ENCODE results near the gene IRAK3. TPM values are rescaled to one million over a fixed set of nuclear protein-coding genes. Genes with fewer than 3 reads are reported as not detected.

IRAK3 gene
- total RNA-seq, 1 donor: 21.4 TPM

- no peak for DNase-seq (ENCODE audit: low read depth)
- no peak overlapping the region for H3K4me3 ChIP-seq (ENCODE audit: low read depth, low read length)
- no peak for TF ChIP-seq CTCF (IDR thresholded peaks at IDR 0.05; ENCODE audit: insufficient read depth, low read length)
Measured at GRCh38 chr12:66252771-66253170, 63.8 kb downstream of the IRAK3 start.

- no peak for DNase-seq (ENCODE audit: low read depth)
- H3K4me3 ChIP-seq (ENCODE audit: low read depth, low read length): no peak overlapping the region
- TF ChIP-seq CTCF (IDR thresholded peaks at IDR 0.05; ENCODE audit: insufficient read depth, low read length): no peak
Measured at GRCh38 chr12:66255737-66256136, 66.7 kb downstream of the IRAK3 start.

GRCh38 chr12:66258011-66258410 is 69.0 kb downstream of the IRAK3 start:
- no peak overlapping the region for H3K4me3 ChIP-seq (ENCODE audit: low read depth, low read length)
- DNase-seq (ENCODE audit: low read depth): no peak
- TF ChIP-seq CTCF (IDR thresholded peaks at IDR 0.05; ENCODE audit: insufficient read depth, low read length): no peak

- no peak for TF ChIP-seq CTCF (IDR thresholded peaks at IDR 0.05; ENCODE audit: insufficient read depth, low read length)
- DNase-seq (ENCODE audit: low read depth): no peak
- no peak overlapping the region for H3K4me3 ChIP-seq (ENCODE audit: low read depth, low read length)
Measured at GRCh38 chr12:66262737-66263136, 73.7 kb downstream of the IRAK3 start.

- H3K4me3 ChIP-seq (ENCODE audit: low read depth, low read length): no peak overlapping the region
- no peak for DNase-seq (ENCODE audit: low read depth)
- TF ChIP-seq CTCF (IDR thresholded peaks at IDR 0.05; ENCODE audit: insufficient read depth, low read length): no peak
Measured at GRCh38 chr12:66268562-66268961, 79.5 kb downstream of the IRAK3 start.

GRCh38 chr12:66269142-66269541 is 80.1 kb downstream of the IRAK3 start:
- H3K4me3 ChIP-seq (ENCODE audit: low read depth, low read length): no peak overlapping the region
- no peak for DNase-seq (ENCODE audit: low read depth)
- TF ChIP-seq CTCF (IDR thresholded peaks at IDR 0.05; ENCODE audit: insufficient read depth, low read length): no peak

- peak; percentile 69 for DNase-seq (ENCODE audit: low read depth)
Measured at GRCh38 chr12:66269757-66270383, 80.9 kb downstream of the IRAK3 start.

More at GRCh38 chr12:66269757-66270383, 80.9 kb downstream of the IRAK3 start:
- TF ChIP-seq CTCF (IDR thresholded peaks at IDR 0.05; ENCODE audit: insufficient read depth, low read length): peak; percentile 67
- H3K4me3 ChIP-seq (ENCODE audit: low read depth, low read length): no peak overlapping the region
